ENCODE data around the gene AIP.

The AIP gene

GRCh38 chr11:67482827-67483798 lies at the start of gene AIP:
AIP (plus strand) TSS chr11:67483026; CDS start chr11:67483159, 133 bp downstream.
- H3K9me3 ChIP-seq (ENCODE audit: control insufficient read depth, low read length) = no peaks in the 10 kb centered on the region
- peak within 1 kb of the TSS; percentile 82 for H3K4me3 ChIP-seq (ENCODE audit: low read length)
- no peaks in the 10 kb centered on the region for H3K27me3 ChIP-seq (replicated peaks; ENCODE audit: control insufficient read depth, insufficient read depth, low read length)
- peak; percentile 99 for DNase-seq (ENCODE audit: low read depth)
- H3K4me1 ChIP-seq (ENCODE audit: control insufficient read depth, insufficient read depth, low read length) = peaks cover 7% of the 10 kb centered on the region
- H3K9ac ChIP-seq (ENCODE audit: low read length) = peak within 1 kb of the TSS; percentile 92
- peaks cover 2% of the 10 kb centered on the region for H3K36me3 ChIP-seq (ENCODE audit: control insufficient read depth, insufficient read depth, low read length, severe bottlenecking)

- peaks cover 55% of the 10 kb centered on the region for H3K36me3 ChIP-seq (ENCODE audit: control insufficient read depth, insufficient read depth, low read length, severe bottlenecking)
- H3K4me1 ChIP-seq (ENCODE audit: control insufficient read depth, insufficient read depth, low read length) = peaks cover 6% of the 10 kb centered on the region
- no peaks in the 10 kb centered on the region for H3K27me3 ChIP-seq (replicated peaks; ENCODE audit: control insufficient read depth, insufficient read depth, low read length)
- no peak for DNase-seq (ENCODE audit: low read depth)
- no peaks in the 10 kb centered on the region for H3K9me3 ChIP-seq (ENCODE audit: control insufficient read depth, low read length)
- no peak overlapping the region for H3K4me3 ChIP-seq (ENCODE audit: low read length)
- H3K9ac ChIP-seq (ENCODE audit: low read length) = no peak overlapping the region
These were observed 49.1 kb upstream of the AIP start for GRCh38 chr11:67433536-67434394.

GRCh38 chr11:67434395-67434881 lies 48.4 kb upstream of the AIP start:
- H3K4me1 ChIP-seq (ENCODE audit: control insufficient read depth, insufficient read depth, low read length) = peaks cover 7% of the 10 kb centered on the region
- no peaks in the 10 kb centered on the region for H3K27me3 ChIP-seq (replicated peaks; ENCODE audit: control insufficient read depth, insufficient read depth, low read length)
- H3K9me3 ChIP-seq (ENCODE audit: control insufficient read depth, low read length) = no peaks in the 10 kb centered on the region
- no peak overlapping the region for H3K4me3 ChIP-seq (ENCODE audit: low read length)
- H3K36me3 ChIP-seq (ENCODE audit: control insufficient read depth, insufficient read depth, low read length, severe bottlenecking) = peaks cover 60% of the 10 kb centered on the region
- no peak overlapping the region for H3K9ac ChIP-seq (ENCODE audit: low read length)
- no peak for DNase-seq (ENCODE audit: low read depth)

GRCh38 chr11:67435031-67435726 lies 47.6 kb upstream of the AIP start:
- DNase-seq (ENCODE audit: low read depth) = no peak
- Histone ChIP-seq H3K4me1 (ENCODE audit: control insufficient read depth, insufficient read depth, low read length) (peaks cover 9% of the 10 kb centered on the region), H3K9ac (ENCODE audit: low read length) (no peak overlapping the region), H3K9me3 (ENCODE audit: control insufficient read depth, low read length) (no peaks in the 10 kb centered on the region), H3K4me3 (ENCODE audit: low read length) (no peak overlapping the region), H3K36me3 (ENCODE audit: control insufficient read depth, insufficient read depth, low read length, severe bottlenecking) (peaks cover 61% of the 10 kb centered on the region), H3K27me3 (replicated peaks; ENCODE audit: control insufficient read depth, insufficient read depth, low read length) (no peaks in the 10 kb centered on the region)

GRCh38 chr11:67435727-67436458 lies 46.9 kb upstream of the AIP start:
- no peak overlapping the region for H3K9ac ChIP-seq (ENCODE audit: low read length)
- peaks cover 9% of the 10 kb centered on the region for H3K4me1 ChIP-seq (ENCODE audit: control insufficient read depth, insufficient read depth, low read length)
- DNase-seq (ENCODE audit: low read depth) = no peak
- no peaks in the 10 kb centered on the region for H3K27me3 ChIP-seq (replicated peaks; ENCODE audit: control insufficient read depth, insufficient read depth, low read length)
- H3K9me3 ChIP-seq (ENCODE audit: control insufficient read depth, low read length) = no peaks in the 10 kb centered on the region
- no peak overlapping the region for H3K4me3 ChIP-seq (ENCODE audit: low read length)
- H3K36me3 ChIP-seq (ENCODE audit: control insufficient read depth, insufficient read depth, low read length, severe bottlenecking) = peaks cover 66% of the 10 kb centered on the region

- Histone ChIP-seq H3K36me3 (ENCODE audit: control insufficient read depth, insufficient read depth, low read length, severe bottlenecking) (peaks cover 65% of the 10 kb centered on the region), H3K27me3 (replicated peaks; ENCODE audit: control insufficient read depth, insufficient read depth, low read length) (no peaks in the 10 kb centered on the region), H3K4me3 (ENCODE audit: low read length) (no peak overlapping the region), H3K9me3 (ENCODE audit: control insufficient read depth, low read length) (no peaks in the 10 kb centered on the region), H3K9ac (ENCODE audit: low read length) (no peak overlapping the region), H3K4me1 (ENCODE audit: control insufficient read depth, insufficient read depth, low read length) (peaks cover 9% of the 10 kb centered on the region)
- DNase-seq (ENCODE audit: low read depth) = no peak
These were observed 46.3 kb upstream of the AIP start for GRCh38 chr11:67436459-67437081.

- Histone ChIP-seq H3K4me1 (ENCODE audit: control insufficient read depth, insufficient read depth, low read length) (peaks cover 14% of the 10 kb centered on the region), H3K36me3 (ENCODE audit: control insufficient read depth, insufficient read depth, low read length, severe bottlenecking) (peaks cover 58% of the 10 kb centered on the region), H3K9ac (ENCODE audit: low read length) (no peak within 1 kb of the TSS), H3K9me3 (ENCODE audit: control insufficient read depth, low read length) (no peaks in the 10 kb centered on the region), H3K27me3 (replicated peaks; ENCODE audit: control insufficient read depth, insufficient read depth, low read length) (no peaks in the 10 kb centered on the region), H3K4me3 (ENCODE audit: low read length) (no peak within 1 kb of the TSS)
- no peak for DNase-seq (ENCODE audit: low read depth)
These were observed 45.6 kb upstream of the AIP start, which contains the start of gene PTPRCAP for GRCh38 chr11:67437082-67437808. PTPRCAP (minus strand) TSS chr11:67437682; CDS start chr11:67437619, 63 bp downstream.

GRCh38 chr11:67437809-67438157 lies 45.0 kb upstream of the AIP start:
- no peak for DNase-seq (ENCODE audit: low read depth)
- Histone ChIP-seq H3K4me1 (ENCODE audit: control insufficient read depth, insufficient read depth, low read length) (peaks cover 19% of the 10 kb centered on the region), H3K36me3 (ENCODE audit: control insufficient read depth, insufficient read depth, low read length, severe bottlenecking) (peaks cover 53% of the 10 kb centered on the region), H3K4me3 (ENCODE audit: low read length) (no peak overlapping the region), H3K9me3 (ENCODE audit: control insufficient read depth, low read length) (no peaks in the 10 kb centered on the region), H3K27me3 (replicated peaks; ENCODE audit: control insufficient read depth, insufficient read depth, low read length) (no peaks in the 10 kb centered on the region), H3K9ac (ENCODE audit: low read length) (no peak overlapping the region)

- Histone ChIP-seq H3K36me3 (ENCODE audit: control insufficient read depth, insufficient read depth, low read length, severe bottlenecking) (peaks cover 48% of the 10 kb centered on the region), H3K9ac (ENCODE audit: low read length) (no peak overlapping the region), H3K4me1 (ENCODE audit: control insufficient read depth, insufficient read depth, low read length) (peaks cover 19% of the 10 kb centered on the region), H3K27me3 (replicated peaks; ENCODE audit: control insufficient read depth, insufficient read depth, low read length) (no peaks in the 10 kb centered on the region), H3K9me3 (ENCODE audit: control insufficient read depth, low read length) (no peaks in the 10 kb centered on the region), H3K4me3 (ENCODE audit: low read length) (no peak overlapping the region)
- DNase-seq (ENCODE audit: low read depth) = no peak
These were observed 44.5 kb upstream of the AIP start for GRCh38 chr11:67438158-67438902.
